A549 (cell line): ENCODE data around the gene C5orf24. TPM values are rescaled to one million over a fixed set of nuclear protein-coding genes. Genes with fewer than 3 reads are reported as not detected.
A peak's percentile ranks its signal among the peaks of the same experiment; 100 is the strongest.

Experiments used
- ATAC-seq, 2 experiments: fragments of 200-7000 bp in 1 of 2; fragments of >200 bp in 1 of 2; cut with Nextera tagmentation in 1 of 2; cut with Tn5 transposase in 1 of 2; 3 replicates each; pipeline versions ENCODE4 v1.8.0 to v1.9.1; 2018 to 2020; ENCODE audit warnings: mild to moderate bottlenecking in 1 of 2, moderate library complexity in 1 of 2
- CTCF ChIA-PET: fragments of 300-600 bp; sonication (Branson Sonifier 250); formaldehyde crosslinking; extraction: SDS; loops from one replicate; lab custom pipeline; 2021; ENCODE audit warnings: antibody characterized with exemption, inconsistent platforms; lab: Yijun Ruan, JAX
- POLR2A ChIA-PET: fragments of 350-600 bp; formaldehyde crosslinking; extraction: SDS; loops from one replicate; lab custom pipeline; 2021; ENCODE audit warnings: antibody characterized with exemption, inconsistent platforms; lab: Yijun Ruan, JAX
- DNase-seq, 2 experiments: peaks; one replicate each; pipeline versions ENCODE4 v3.0.0 to v3.0.0-alpha.2; 2011 to 2016; ENCODE audit warnings: low read depth in 1 of 2, low spot score in 1 of 2
- FAIRE-seq: peaks from 2 replicates; lab custom pipeline; 2011; peaks lifted over from hg19 to GRCh38; lab: Jason Lieb, UNC
- H3K27ac ChIP-seq, 2 experiments: fragments of >200 bp; sonication (Bioruptor Twin); formaldehyde crosslinking; 3 replicates each; pipeline ENCODE4 v1.5.1; 2016 to 2017
- H3K4me1 ChIP-seq: fragments of >200 bp; sonication (Bioruptor Twin); formaldehyde crosslinking; 3 replicates; pipeline ENCODE4 v1.6.1; 2016
- H3K4me2 ChIP-seq: fragments of >200 bp; sonication (Bioruptor Twin); formaldehyde crosslinking; 3 replicates; pipeline ENCODE4 v1.6.1; 2016
- H3K4me3 ChIP-seq: fragments of >200 bp; sonication (Bioruptor Twin); formaldehyde crosslinking; 3 replicates; pipeline ENCODE4 v1.5.1; 2016
- H3K9me3 ChIP-seq: fragments of >200 bp; sonication (Bioruptor Twin); formaldehyde crosslinking; 3 replicates; pipeline ENCODE4 v1.6.1; 2016
- CHD4 ChIP-seq: fragments of 200-600 bp; sonication (generic); IDR thresholded peaks from 2 replicates; pipeline ENCODE4 v1.6.1; 2016; ENCODE audit warnings: antibody characterized with exemption, mild to moderate bottlenecking, borderline replicate concordance
- EHF ChIP-seq: fragments of 250-450 bp; sonication (Bioruptor Pico); IDR thresholded peaks from 2 replicates; pipeline ENCODE4 v1.5.0; 2020; ENCODE audit warnings: mild to moderate bottlenecking
- FOSB ChIP-seq: fragments of 250-450 bp; sonication (Bioruptor Pico); IDR thresholded peaks from 2 replicates; pipeline ENCODE4 v1.5.0; 2020; ENCODE audit warnings: mild to moderate bottlenecking, moderate library complexity
- HDAC2 ChIP-seq: fragments of 200-600 bp; sonication (generic); IDR thresholded peaks from 2 replicates; pipeline ENCODE4 v1.6.1; 2016
- HES2 ChIP-seq: fragments of >200 bp; sonication (Bioruptor Twin); formaldehyde crosslinking; IDR thresholded peaks from 2 replicates; pipeline ENCODE4 v1.6.1; 2016
- JUNB ChIP-seq: fragments of >200 bp; sonication (Bioruptor Twin); formaldehyde crosslinking; IDR thresholded peaks from 2 replicates; pipeline ENCODE4 v1.6.1; 2016
- KDM1A ChIP-seq: fragments of 200-600 bp; sonication (generic); IDR thresholded peaks from 2 replicates; pipeline ENCODE4 v1.6.1; 2016; ENCODE audit warnings: low read depth, mild to moderate bottlenecking
- MAFK ChIP-seq: fragments of 450-650 bp; IDR thresholded peaks from 2 replicates; pipeline ENCODE4 v1.6.1; 2014; ENCODE audit not compliant: partially characterized antibody
- MAZ ChIP-seq: fragments of 150-350 bp; IDR thresholded peaks from 2 replicates; pipeline ENCODE4 v1.6.1; 2014; ENCODE audit warnings: antibody characterized with exemption, low read depth, low read length, borderline replicate concordance
- MYC ChIP-seq: IDR thresholded peaks from 2 replicates; pipeline ENCODE4 v1.6.1; 2012; ENCODE audit warnings: mild to moderate bottlenecking, inconsistent platforms, low read length, improper control_type of control experiment, borderline replicate concordance
- RAD21 ChIP-seq, 2 experiments: fragments of >200 bp in 1 of 2; sonication (Bioruptor Twin) in 1 of 2; formaldehyde crosslinking in 1 of 2; IDR thresholded peaks in 1 of 2; conservative IDR thresholded peaks in 1 of 2; 2 replicates in 1 of 2; 3 replicates in 1 of 2; pipeline ENCODE4 v1.6.1; 2012 to 2018; ENCODE audit warnings: inconsistent platforms in 1 of 2
- REST ChIP-seq: fragments of 200-600 bp; sonication (generic); IDR thresholded peaks from 2 replicates; pipeline ENCODE4 v1.6.1; 2016; ENCODE audit warnings: antibody characterized with exemption, mild to moderate bottlenecking, moderate library complexity
- RNF2 ChIP-seq: fragments of 200-600 bp; sonication (generic); IDR thresholded peaks from 2 replicates; pipeline ENCODE4 v1.6.1; 2016; ENCODE audit warnings: low read depth, mild to moderate bottlenecking, antibody characterized with exemption, moderate library complexity, borderline replicate concordance
- TP53 ChIP-seq: fragments of 250-450 bp; sonication (Bioruptor Pico); IDR thresholded peaks from 2 replicates; pipeline ENCODE4 v1.5.0; 2021; ENCODE audit warnings: mild to moderate bottlenecking, moderate library complexity
- ZNF302 ChIP-seq: fragments of 250-450 bp; sonication (Bioruptor Pico); IDR thresholded peaks from 2 replicates; pipeline ENCODE4 v1.9.0; 2021; ENCODE audit warnings: inconsistent platforms, mild to moderate bottlenecking, moderate library complexity
- WGBS: methylation state at CpG from one replicate; pipeline ENCODE4 v1.1.6; 2017; ENCODE audit errors: missing lambda C conversion rate; 5-methylcytosine and 5-hydroxymethylcytosine counted together
- polyA plus RNA-seq, 4 experiments: library from polyadenylated mRNA; depleted of rRNA in 3 of 4; stranded (reverse); fragments of >200 nt; fragmentation: RNase III in 1 of 4; extraction: RNeasy Plus Mini Kit Qiagen cat#74134 plus additional on column Dnase treatment in 1 of 4; gene quantifications; 2 replicates in 3 of 4; 3 replicates in 1 of 4; pipeline ENCODE4 v1.2.3, GENCODE V29; 2011 to 2017
- TF ChIP-seq, protein P1 (sequence below): fragments of 250-450 bp; sonication (Bioruptor Pico); IDR thresholded peaks from 2 replicates; pipeline ENCODE4 v1.5.0; 2021; ENCODE audit warnings: mild to moderate bottlenecking, moderate library complexity, borderline replicate concordance
- TF ChIP-seq, protein P2 (sequence below): IDR thresholded peaks from 2 replicates; pipeline ENCODE4 v1.6.1; 2012; ENCODE audit warnings: low read depth, borderline replicate concordance

Gene C5orf24
- polyA plus RNA-seq, 2 of the 4 experiments (the other 2 are of a cell fraction) = 27.0 to 53.7 TPM

- Histone ChIP-seq H3K4me3 (no peak overlapping the region), H3K9me3 (no peaks in the 10 kb centered on the region), H3K4me2 (no peak overlapping the region), H3K27ac (no peak overlapping the region), H3K4me1 (no peaks in the 10 kb centered on the region)
- CTCF ChIA-PET = interaction anchor here (2.9 kb wide), 1 partner anchor 13 kb away, joined by 28 read pairs; the partner anchor contains the start of gene PCBD2
- POLR2A ChIA-PET = interaction anchor here (1.1 kb wide), 1 partner anchor 18 kb away, joined by 3 read pairs; the partner anchor contains the start of gene TXNDC15
- 94% methylated on average over 3 of the region's 3 CpGs for WGBS
- DNase-seq = no peak
- TF ChIP-seq HES2 (no peak), EHF (CRISPR knock-in tag) (no peak), KDM1A (no peak), MAZ (no peak), MYC (no peak), HDAC2 (no peak), REST (no peak), RAD21 (conservative IDR thresholded peaks at IDR 0.05 in 1 of 2, IDR thresholded peaks at IDR 0.05 in 1 of 2) (no peak), FOSB (CRISPR knock-in tag) (no peak), JUNB (no peak), RNF2 (no peak), CHD4 (no peak), TP53 (no peak)
- TF ChIP-seq, protein P1, sequence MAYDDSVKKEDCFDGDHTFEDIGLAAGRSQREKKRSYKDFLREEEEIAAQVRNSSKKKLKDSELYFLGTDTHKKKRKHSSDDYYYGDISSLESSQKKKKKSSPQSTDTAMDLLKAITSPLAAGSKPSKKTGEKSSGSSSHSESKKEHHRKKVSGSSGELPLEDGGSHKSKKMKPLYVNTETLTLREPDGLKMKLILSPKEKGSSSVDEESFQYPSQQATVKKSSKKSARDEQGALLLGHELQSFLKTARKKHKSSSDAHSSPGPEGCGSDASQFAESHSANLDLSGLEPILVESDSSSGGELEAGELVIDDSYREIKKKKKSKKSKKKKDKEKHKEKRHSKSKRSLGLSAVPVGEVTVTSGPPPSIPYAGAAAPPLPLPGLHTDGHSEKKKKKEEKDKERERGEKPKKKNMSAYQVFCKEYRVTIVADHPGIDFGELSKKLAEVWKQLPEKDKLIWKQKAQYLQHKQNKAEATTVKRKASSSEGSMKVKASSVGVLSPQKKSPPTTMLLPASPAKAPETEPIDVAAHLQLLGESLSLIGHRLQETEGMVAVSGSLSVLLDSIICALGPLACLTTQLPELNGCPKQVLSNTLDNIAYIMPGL (CRISPR knock-in tag) = no peak
- ATAC-seq = no peak
- FAIRE-seq = no peak
Measured at GRCh38 chr5:134892282-134892681, 46.5 kb downstream of the C5orf24 start.

DNA sequence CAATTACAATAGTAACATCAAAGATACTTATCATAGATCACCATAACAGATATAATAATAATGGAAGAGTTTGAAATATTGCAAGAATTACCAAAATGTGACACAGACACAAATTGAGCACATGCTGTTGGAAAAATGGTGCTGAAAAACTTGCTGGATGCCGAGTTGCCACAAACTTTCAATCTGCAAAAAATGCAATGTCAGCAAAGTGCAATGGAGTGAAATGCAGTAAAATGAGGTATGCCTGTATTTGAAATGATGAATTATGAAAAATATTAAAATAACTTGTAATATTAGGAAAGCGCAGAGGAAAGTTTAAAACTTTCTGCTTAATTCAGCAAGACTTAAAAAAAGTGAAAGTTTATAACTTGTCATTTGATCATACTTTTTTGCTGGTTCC is 47.2 kb downstream of the C5orf24 start:
- Histone ChIP-seq H3K4me2 (no peak overlapping the region), H3K4me3 (no peak overlapping the region), H3K4me1 (no peaks in the 10 kb centered on the region), H3K9me3 (no peaks in the 10 kb centered on the region), H3K27ac (no peak overlapping the region)
- no peak for FAIRE-seq
- ATAC-seq = no peak
- POLR2A ChIA-PET = no interaction called here
- TF ChIP-seq JUNB = no peak
- TF ChIP-seq MAFK = peak; percentile 98
- CTCF ChIA-PET = interaction anchor here (2.9 kb wide), 1 partner anchor 12 kb away, joined by 28 read pairs; the partner anchor contains the start of gene PCBD2
- no peak for DNase-seq
- WGBS = 89% methylated on average over 2 of the region's 2 CpGs

DNA sequence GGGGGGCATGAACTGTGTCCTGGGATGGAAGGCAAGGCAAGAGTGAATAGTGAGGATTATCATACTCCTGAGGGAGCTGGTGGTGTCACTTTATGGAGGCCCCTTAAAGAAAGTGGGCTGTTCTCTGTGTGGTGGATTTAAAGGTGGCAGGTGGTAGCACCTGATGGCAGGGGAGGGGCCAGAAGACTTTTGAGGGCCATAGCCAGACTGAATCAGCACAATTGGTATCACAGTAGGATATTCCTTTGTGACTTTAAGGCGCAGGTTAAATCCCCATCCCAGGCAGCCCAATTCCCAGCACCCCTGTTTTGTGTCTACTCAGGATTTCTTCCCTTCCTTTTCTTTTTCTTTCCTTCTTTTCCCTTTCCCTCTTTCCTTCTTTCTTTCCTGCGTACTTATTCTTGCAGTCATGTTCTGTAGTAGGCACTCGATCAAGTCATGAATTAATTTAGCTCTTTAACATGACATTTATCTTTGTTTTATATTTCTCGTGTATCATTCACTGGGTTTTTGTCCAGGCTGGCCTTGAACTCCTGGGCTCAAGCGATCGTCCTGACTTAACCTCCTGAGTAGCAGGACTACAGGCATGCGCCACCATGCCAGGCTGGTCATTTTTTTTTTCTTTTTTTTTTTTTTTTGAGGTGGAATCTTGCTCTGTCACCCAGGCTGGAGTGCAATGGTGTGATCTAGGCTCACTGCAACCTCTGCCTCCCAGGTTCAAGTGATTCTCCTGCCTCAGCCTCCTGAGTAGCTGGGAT is 48.2 kb downstream of the C5orf24 start:
- ATAC-seq (no peak), DNase-seq (no peak), FAIRE-seq (no peak)
- no peaks in the 10 kb centered on the region for H3K9me3 ChIP-seq
- WGBS = 92% methylated on average over 7 of the region's 7 CpGs
- no peak overlapping the region for H3K4me2 ChIP-seq
- ChIA-PET POLR2A (no interaction called here), CTCF (interaction anchor here (2.9 kb wide), 1 partner anchor 11 kb away, joined by 28 read pairs; the partner anchor contains the start of gene PCBD2)
- H3K4me1 ChIP-seq = no peaks in the 10 kb centered on the region
- TF ChIP-seq, protein P2, sequence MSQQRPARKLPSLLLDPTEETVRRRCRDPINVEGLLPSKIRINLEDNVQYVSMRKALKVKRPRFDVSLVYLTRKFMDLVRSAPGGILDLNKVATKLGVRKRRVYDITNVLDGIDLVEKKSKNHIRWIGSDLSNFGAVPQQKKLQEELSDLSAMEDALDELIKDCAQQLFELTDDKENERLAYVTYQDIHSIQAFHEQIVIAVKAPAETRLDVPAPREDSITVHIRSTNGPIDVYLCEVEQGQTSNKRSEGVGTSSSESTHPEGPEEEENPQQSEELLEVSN = no peak
- TF ChIP-seq EHF (CRISPR knock-in tag) (no peak), ZNF302 (CRISPR knock-in tag) (no peak)
- no peak overlapping the region for H3K27ac ChIP-seq
- H3K4me3 ChIP-seq = no peak overlapping the region
